ENCODE results near the gene SPART.
"Not testable (repeated sequence)": the region's sequence is repeated elsewhere in the genome, so short reads cannot be mapped to it uniquely, and the experiment has no call there.

SPART gene

DNA sequence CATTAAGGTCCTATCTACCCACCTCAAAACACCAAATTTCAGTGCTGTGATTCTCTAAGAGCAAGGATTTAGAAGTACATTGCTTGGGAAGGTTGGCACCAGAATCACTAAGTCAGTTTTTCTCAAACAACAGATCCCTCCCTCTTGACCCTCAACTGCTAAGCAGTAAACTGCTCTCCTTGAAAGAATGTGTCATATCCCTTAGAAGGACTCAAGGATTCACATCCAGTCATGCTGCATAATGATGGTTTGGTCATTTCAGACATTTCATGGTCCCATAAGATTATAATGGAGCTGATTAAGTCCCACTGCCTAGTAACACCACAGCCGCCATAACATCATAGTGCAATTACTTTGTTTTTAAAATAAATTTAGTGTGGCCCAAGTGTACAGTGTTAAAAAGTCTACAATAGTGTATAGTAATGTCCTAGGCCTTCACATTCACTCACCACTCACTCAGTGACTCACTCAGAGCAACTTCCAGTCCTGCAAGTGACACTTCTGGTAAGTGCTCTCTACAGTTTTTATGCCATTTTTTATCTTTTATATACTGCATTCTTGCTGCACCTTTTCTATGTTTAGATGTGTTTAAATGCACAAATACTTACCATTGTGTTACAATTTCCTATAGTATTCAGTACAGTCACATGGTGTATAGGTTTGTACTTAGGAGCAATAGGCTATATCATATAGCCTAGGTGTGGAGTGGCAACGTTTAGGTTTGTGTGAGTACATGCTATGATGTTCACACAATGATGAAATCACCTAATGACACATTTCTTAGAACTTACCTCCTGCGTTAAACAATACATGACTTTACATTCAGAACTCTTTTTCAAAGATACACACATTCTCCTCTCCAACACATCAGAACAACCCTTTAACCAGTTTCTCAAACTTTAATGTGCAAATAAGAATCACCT is 32.9 kb downstream of the SPART start:
- H3K4me1 ChIP-seq: no peaks in the 10 kb centered on the region
- no peaks in the 10 kb centered on the region for H3K9me3 ChIP-seq
- H3K27ac ChIP-seq: no peak overlapping the region
- no peaks in the 10 kb centered on the region for H3K27me3 ChIP-seq
- TF ChIP-seq CTCF (IDR thresholded peaks at IDR 0.05): no peak
- H3K36me3 ChIP-seq: peaks cover 32 to 70% (median 59%) of the 10 kb centered on the region in 3 donors
- no peak overlapping the region for H3K4me3 ChIP-seq
- intact Hi-C loops (cut with DNase I; ENCODE audit: low total_unique reads): no loop called here
- DNase-seq: no peak

GRCh38 chr13:36310417-36311108 is 35.6 kb downstream of the SPART start:
- H3K36me3 ChIP-seq: peaks cover 36 to 69% (median 67%) of the 10 kb centered on the region in 3 donors

GRCh38 chr13:36302289-36302688 is 43.9 kb downstream of the SPART start:
- Histone ChIP-seq H3K4me1 (peaks cover 0 to 7% (median 6%) of the 10 kb centered on the region in 4 donors), H3K27me3 (no peaks in the 10 kb centered on the region), H3K4me3 (no peak overlapping the region), H3K36me3 (peaks cover 11 to 18% (median 14%) of the 10 kb centered on the region in 3 donors), H3K27ac (no peak overlapping the region), H3K9me3 (no peaks in the 10 kb centered on the region)
- TF ChIP-seq CTCF (IDR thresholded peaks at IDR 0.05): no peak
- no peak for DNase-seq
- intact Hi-C loops (cut with DNase I; ENCODE audit: low total_unique reads): no loop called here

More at GRCh38 chr13:36310417-36311108, 35.6 kb downstream of the SPART start:
- no peak overlapping the region for H3K27ac ChIP-seq
- intact Hi-C loops (cut with DNase I; ENCODE audit: low total_unique reads): no loop called here
- TF ChIP-seq CTCF (IDR thresholded peaks at IDR 0.05): no peak
- no peak for DNase-seq
- no peak overlapping the region for H3K4me3 ChIP-seq
- no peaks in the 10 kb centered on the region for H3K4me1 ChIP-seq
- no peaks in the 10 kb centered on the region for H3K9me3 ChIP-seq
- H3K27me3 ChIP-seq: no peaks in the 10 kb centered on the region

GRCh38 chr13:36299469-36299868 is 46.7 kb downstream of the SPART start:
- H3K27me3 ChIP-seq; H3K4me3 ChIP-seq; intact Hi-C loops (cut with DNase I; ENCODE audit: low total_unique reads); H3K9me3 ChIP-seq; DNase-seq; H3K27ac ChIP-seq: not testable (repeated sequence)
- peaks cover 0 to 15% (median 9%) of the 10 kb centered on the region in 4 donors for H3K4me1 ChIP-seq
- peaks cover 7 to 11% (median 10%) of the 10 kb centered on the region in 3 donors for H3K36me3 ChIP-seq

- Histone ChIP-seq H3K36me3 (peaks cover 0 to 3% (median 1%) of the 10 kb centered on the region in 3 donors), H3K4me1 (peaks cover 0 to 15% (median 9%) of the 10 kb centered on the region in 4 donors), H3K9me3 (no peaks in the 10 kb centered on the region), H3K27me3 (no peaks in the 10 kb centered on the region), H3K27ac (no peak overlapping the region), H3K4me3 (no peak overlapping the region)
- TF ChIP-seq CTCF (IDR thresholded peaks at IDR 0.05): no peak
- DNase-seq: no peak
- intact Hi-C loops (cut with DNase I; ENCODE audit: low total_unique reads): no loop called here
These were observed 47.6 kb downstream of the SPART start for GRCh38 chr13:36298535-36299068.

All from tibial artery (tissue), 4 donors.